OCI-LY3 (cell line): Measurements from ENCODE around the gene HTR3B.

Experiments used
- H2AFZ ChIP-seq: fragments of 200-600, 300-600 bp; shearing (Covaris generic); 2 replicates; pipeline ENCODE4 v1.6.0; 2014; ENCODE audit warnings: antibody characterized with exemption, low read depth, low read length
- H3K27ac ChIP-seq: fragments of 200-600, 300-600 bp; sonication (generic); 2 replicates; pipeline ENCODE4 v1.5.1; 2014; ENCODE audit warnings: mild to moderate bottlenecking, low read length, moderate library complexity, mixed read lengths
- H3K27me3 ChIP-seq: fragments of 200-600, 300-600 bp; sonication (generic); 2 replicates; pipeline ENCODE4 v1.6.1; 2014; ENCODE audit warnings: low read depth, low read length, mixed read lengths
- H3K36me3 ChIP-seq: fragments of 200-600, 300-600 bp; sonication (generic); replicated peaks from 2 replicates; pipeline ENCODE3; 2014; ENCODE audit warnings: low read depth, low read length, mixed read lengths
- H3K4me1 ChIP-seq: fragments of 300-600, 200-600 bp; sonication (generic); 2 replicates; pipeline ENCODE4 v1.6.1; 2014; ENCODE audit warnings: low read length, mixed read lengths
- H3K4me2 ChIP-seq: fragments of 200-600, 300-600 bp; sonication (generic); 2 replicates; pipeline ENCODE4 v1.6.1; 2014; ENCODE audit warnings: low read length, mixed read lengths
- H3K4me3 ChIP-seq: fragments of 300-600, 200-600 bp; sonication (generic); 2 replicates; pipeline ENCODE4 v1.5.1; 2014; ENCODE audit warnings: antibody characterized with exemption, mild to moderate bottlenecking, low read length, moderate library complexity
- H3K79me2 ChIP-seq: fragments of 300-600, 200-600 bp; shearing (Covaris generic); 2 replicates; pipeline ENCODE4 v1.6.1; 2014; ENCODE audit warnings: mild to moderate bottlenecking, low read length, mixed read lengths
- H3K9ac ChIP-seq: fragments of 300-600, 200-600 bp; shearing (Covaris generic); 2 replicates; pipeline ENCODE4 v1.6.0; 2014; ENCODE audit warnings: mild to moderate bottlenecking, low read length, moderate library complexity
- H3K9me3 ChIP-seq: fragments of 200-600, 300-600 bp; shearing (Covaris generic); 2 replicates; pipeline ENCODE4 v1.6.1; 2014; ENCODE audit warnings: low read length, mixed read lengths; ENCODE audit not compliant: insufficient read depth
- H4K20me1 ChIP-seq: fragments of 200-600, 300-600 bp; sonication (generic); 2 replicates; pipeline ENCODE4 v1.6.1; 2016; ENCODE audit warnings: low read length, mixed read lengths; ENCODE audit not compliant: insufficient read depth
- EZH2phosphoT487 ChIP-seq: fragments of 200-600 bp; shearing (Covaris generic); IDR thresholded peaks from 2 replicates; pipeline ENCODE4 v1.6.1; 2018; ENCODE audit warnings: antibody characterized with exemption, mixed run types, low read depth
- TF ChIP-seq, protein P1 (sequence below): fragments of 200-600, 300-600 bp; sonication (generic); IDR thresholded peaks from 2 replicates; pipeline ENCODE4 v1.5.1; 2014; ENCODE audit warnings: antibody characterized with exemption, low read length, low read depth

HTR3B gene

DNA sequence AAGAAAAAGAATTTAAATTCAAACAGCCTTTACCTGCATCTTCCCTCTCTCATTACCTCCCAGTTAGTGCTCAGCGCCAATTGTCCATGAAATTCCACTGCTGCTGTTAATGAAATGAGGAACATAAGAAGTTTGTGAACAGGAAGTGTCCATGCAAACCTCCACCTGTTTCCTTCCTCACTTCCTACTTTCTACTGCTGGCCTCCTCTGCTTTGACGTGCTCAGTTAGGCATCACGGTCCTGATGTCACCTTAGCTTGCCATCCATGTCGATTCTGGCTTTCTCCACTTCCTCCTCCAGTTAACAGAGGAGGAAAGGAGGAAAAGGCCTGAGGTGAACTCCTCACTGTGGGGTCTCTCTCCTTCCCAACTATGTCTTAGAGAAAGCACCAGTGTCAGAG lies 43.4 kb downstream of the HTR3B start:
- Histone ChIP-seq H3K27ac (peak overlapping the region; percentile 29), H3K4me3 (peak overlapping the region; percentile 35), H3K4me1 (peaks cover 49% of the 10 kb centered on the region), H2AFZ (0 out of 2 replicates have a peak overlapping the region, but pooled peaks have one; percentile 6), H4K20me1 (no peaks in the 10 kb centered on the region), H3K27me3 (no peaks in the 10 kb centered on the region), H3K9me3 (no peaks in the 10 kb centered on the region), H3K9ac (peak overlapping the region; percentile 21; the same call in 1 of the 2 replicates), H3K36me3 (no peaks in the 10 kb centered on the region), H3K79me2 (no peaks in the 10 kb centered on the region), H3K4me2 (peak overlapping the region; percentile 59)
- TF ChIP-seq, protein P1, sequence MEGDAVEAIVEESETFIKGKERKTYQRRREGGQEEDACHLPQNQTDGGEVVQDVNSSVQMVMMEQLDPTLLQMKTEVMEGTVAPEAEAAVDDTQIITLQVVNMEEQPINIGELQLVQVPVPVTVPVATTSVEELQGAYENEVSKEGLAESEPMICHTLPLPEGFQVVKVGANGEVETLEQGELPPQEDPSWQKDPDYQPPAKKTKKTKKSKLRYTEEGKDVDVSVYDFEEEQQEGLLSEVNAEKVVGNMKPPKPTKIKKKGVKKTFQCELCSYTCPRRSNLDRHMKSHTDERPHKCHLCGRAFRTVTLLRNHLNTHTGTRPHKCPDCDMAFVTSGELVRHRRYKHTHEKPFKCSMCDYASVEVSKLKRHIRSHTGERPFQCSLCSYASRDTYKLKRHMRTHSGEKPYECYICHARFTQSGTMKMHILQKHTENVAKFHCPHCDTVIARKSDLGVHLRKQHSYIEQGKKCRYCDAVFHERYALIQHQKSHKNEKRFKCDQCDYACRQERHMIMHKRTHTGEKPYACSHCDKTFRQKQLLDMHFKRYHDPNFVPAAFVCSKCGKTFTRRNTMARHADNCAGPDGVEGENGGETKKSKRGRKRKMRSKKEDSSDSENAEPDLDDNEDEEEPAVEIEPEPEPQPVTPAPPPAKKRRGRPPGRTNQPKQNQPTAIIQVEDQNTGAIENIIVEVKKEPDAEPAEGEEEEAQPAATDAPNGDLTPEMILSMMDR, result no peak
- TF ChIP-seq EZH2phosphoT487, result no peak

DNA sequence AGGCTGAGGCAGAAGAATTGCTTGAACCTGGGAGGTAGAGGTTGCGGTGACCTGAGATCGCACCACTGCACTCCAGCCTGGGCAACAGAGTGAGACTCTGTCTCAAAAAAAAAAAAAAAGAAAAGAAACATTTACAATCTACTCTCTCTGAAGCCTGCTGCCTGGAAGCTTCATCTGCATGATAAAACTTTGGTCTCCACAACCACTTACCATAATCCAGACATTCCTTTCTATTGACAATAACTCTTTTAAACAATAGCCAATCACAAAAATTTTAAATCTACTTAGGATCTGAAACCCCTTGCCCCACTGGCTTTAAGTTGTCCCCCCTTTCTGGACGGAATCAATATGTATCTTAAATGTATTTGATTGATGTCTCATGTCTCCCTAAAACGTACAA lies 45.3 kb downstream of the HTR3B start:
- Histone ChIP-seq H3K27me3 (no peaks in the 10 kb centered on the region), H4K20me1 (no peaks in the 10 kb centered on the region), H3K79me2 (no peaks in the 10 kb centered on the region), H3K4me1 (peaks cover 41% of the 10 kb centered on the region), H3K36me3 (no peaks in the 10 kb centered on the region), H3K9me3 (no peaks in the 10 kb centered on the region), H3K4me2 (no peak overlapping the region), H2AFZ (no peak overlapping the region), H3K9ac (no peak overlapping the region), H3K4me3 (no peak overlapping the region), H3K27ac (no peak overlapping the region)
- TF ChIP-seq, protein P1, result no peak
- no peak for TF ChIP-seq EZH2phosphoT487

DNA sequence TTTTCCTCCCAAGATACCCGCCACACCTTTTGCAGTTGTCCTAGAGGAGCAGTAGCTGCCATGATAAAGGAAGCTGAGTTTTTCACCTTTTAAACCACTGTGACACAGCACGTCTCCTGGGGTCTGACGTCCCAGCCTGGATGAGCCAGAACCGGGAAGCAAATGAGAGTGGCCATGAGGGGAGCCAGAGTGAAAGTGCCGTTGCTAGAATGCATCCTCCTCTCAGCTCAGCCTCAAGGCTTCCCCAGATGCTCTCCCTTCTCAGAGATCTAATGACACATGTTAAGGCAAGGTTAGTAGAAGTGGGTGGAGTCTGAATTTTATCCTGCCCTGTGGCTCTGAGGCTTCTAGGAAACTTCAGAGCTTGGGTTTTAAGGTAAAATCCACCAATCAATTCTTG lies 46.9 kb downstream of the HTR3B start:
- H3K79me2 ChIP-seq, result no peaks in the 10 kb centered on the region
- no peaks in the 10 kb centered on the region for H4K20me1 ChIP-seq
- no peaks in the 10 kb centered on the region for H3K36me3 ChIP-seq
- no peak for TF ChIP-seq EZH2phosphoT487
- TF ChIP-seq, protein P1, result no peak
- H3K9ac ChIP-seq, result no peak overlapping the region
- H2AFZ ChIP-seq, result no peak overlapping the region
- no peaks in the 10 kb centered on the region for H3K9me3 ChIP-seq
- H3K27me3 ChIP-seq, result no peaks in the 10 kb centered on the region
- no peak overlapping the region for H3K4me3 ChIP-seq
- peaks cover 29% of the 10 kb centered on the region for H3K4me1 ChIP-seq
- no peak overlapping the region for H3K4me2 ChIP-seq
- no peak overlapping the region for H3K27ac ChIP-seq

DNA sequence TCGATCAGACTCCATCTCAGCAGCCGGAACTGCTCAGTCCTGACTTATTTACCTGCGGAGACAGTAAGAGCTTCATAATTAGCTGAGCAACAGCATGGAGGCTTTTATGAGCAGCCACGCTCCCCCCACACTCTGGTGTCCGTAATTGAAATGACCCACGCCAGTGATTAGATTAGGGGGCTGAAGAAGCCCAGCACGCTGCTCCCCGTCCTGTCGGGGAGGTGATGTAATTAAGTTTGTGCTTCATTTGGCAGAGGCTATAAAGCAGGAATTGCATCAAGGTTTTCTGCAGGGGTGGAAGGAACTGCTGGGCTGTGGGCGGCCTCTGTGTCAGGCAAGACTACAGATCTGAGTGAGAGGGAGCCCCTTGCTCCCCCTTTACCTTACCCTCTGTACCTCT lies 47.5 kb downstream of the HTR3B start:
- Histone ChIP-seq H3K27ac (no peak overlapping the region), H3K27me3 (no peaks in the 10 kb centered on the region), H3K79me2 (no peaks in the 10 kb centered on the region), H3K4me2 (no peak overlapping the region), H3K9ac (no peak overlapping the region), H4K20me1 (no peaks in the 10 kb centered on the region), H3K4me1 (peaks cover 29% of the 10 kb centered on the region), H2AFZ (no peak overlapping the region), H3K36me3 (no peaks in the 10 kb centered on the region), H3K4me3 (no peak overlapping the region), H3K9me3 (no peaks in the 10 kb centered on the region)
- no peak for TF ChIP-seq EZH2phosphoT487
- TF ChIP-seq, protein P1, result no peak
